Endometrium (tissue), 2 donors: ENCODE results near the gene HPDL.
"Not testable (repeated sequence)": the region's sequence is repeated elsewhere in the genome, so short reads cannot be mapped to it uniquely, and the experiment has no call there.

Experiments
- FAIRE-seq: peaks from 2 replicates; lab custom pipeline; 2012; peaks lifted over from hg19 to GRCh38; lab: Jason Lieb, UNC
- donor health status: control.
- donor health status: control.

The HPDL gene

GRCh38 chr1:45354838-45355237 is 28.1 kb downstream of the HPDL start:
- FAIRE-seq = no peak

- FAIRE-seq = no peak
These were observed 29.0 kb downstream of the HPDL start for GRCh38 chr1:45355683-45356082.

GRCh38 chr1:45356186-45356585 is 29.5 kb downstream of the HPDL start:
- no peak for FAIRE-seq

GRCh38 chr1:45359882-45360513 is 33.3 kb downstream of the HPDL start:
- peak; percentile 81 for FAIRE-seq

- FAIRE-seq = not testable (repeated sequence)
These were observed 34.3 kb downstream of the HPDL start for GRCh38 chr1:45360981-45361380.

- FAIRE-seq = no peak
These were observed 37.6 kb downstream of the HPDL start for GRCh38 chr1:45364294-45364693.

GRCh38 chr1:45365051-45365450 is 38.4 kb downstream of the HPDL start:
- no peak for FAIRE-seq

GRCh38 chr1:45370575-45370974 is 43.9 kb downstream of the HPDL start:
- no peak for FAIRE-seq

- no peak for FAIRE-seq
These were observed 46.9 kb downstream of the HPDL start for GRCh38 chr1:45373573-45373972.

GRCh38 chr1:45375104-45376090 is 48.7 kb downstream of the HPDL start:
- FAIRE-seq = no peak

GRCh38 chr1:45378184-45378583 is 51.5 kb downstream of the HPDL start:
- no peak for FAIRE-seq
